Measurements from ENCODE around the gene NAV2.
A peak's percentile ranks its signal among the peaks of the same experiment; 100 is the strongest.

The NAV2 gene

GRCh38 chr11:20042811-20043341, 330.2 kb downstream of the NAV2 start:
- in situ Hi-C loops (cut with HindIII; ENCODE audit: low sequenced_read_pairs): no loop called here
- DNase-seq (ENCODE audit: low read depth, low spot score): peak; percentile 77
- no peak overlapping the region for H3K4me3 ChIP-seq (ENCODE audit: low read depth, low read length)
- TF ChIP-seq, protein P1, sequence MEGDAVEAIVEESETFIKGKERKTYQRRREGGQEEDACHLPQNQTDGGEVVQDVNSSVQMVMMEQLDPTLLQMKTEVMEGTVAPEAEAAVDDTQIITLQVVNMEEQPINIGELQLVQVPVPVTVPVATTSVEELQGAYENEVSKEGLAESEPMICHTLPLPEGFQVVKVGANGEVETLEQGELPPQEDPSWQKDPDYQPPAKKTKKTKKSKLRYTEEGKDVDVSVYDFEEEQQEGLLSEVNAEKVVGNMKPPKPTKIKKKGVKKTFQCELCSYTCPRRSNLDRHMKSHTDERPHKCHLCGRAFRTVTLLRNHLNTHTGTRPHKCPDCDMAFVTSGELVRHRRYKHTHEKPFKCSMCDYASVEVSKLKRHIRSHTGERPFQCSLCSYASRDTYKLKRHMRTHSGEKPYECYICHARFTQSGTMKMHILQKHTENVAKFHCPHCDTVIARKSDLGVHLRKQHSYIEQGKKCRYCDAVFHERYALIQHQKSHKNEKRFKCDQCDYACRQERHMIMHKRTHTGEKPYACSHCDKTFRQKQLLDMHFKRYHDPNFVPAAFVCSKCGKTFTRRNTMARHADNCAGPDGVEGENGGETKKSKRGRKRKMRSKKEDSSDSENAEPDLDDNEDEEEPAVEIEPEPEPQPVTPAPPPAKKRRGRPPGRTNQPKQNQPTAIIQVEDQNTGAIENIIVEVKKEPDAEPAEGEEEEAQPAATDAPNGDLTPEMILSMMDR (IDR thresholded peaks at IDR 0.05; ENCODE audit: low read depth, low read length): no peak

DNA sequence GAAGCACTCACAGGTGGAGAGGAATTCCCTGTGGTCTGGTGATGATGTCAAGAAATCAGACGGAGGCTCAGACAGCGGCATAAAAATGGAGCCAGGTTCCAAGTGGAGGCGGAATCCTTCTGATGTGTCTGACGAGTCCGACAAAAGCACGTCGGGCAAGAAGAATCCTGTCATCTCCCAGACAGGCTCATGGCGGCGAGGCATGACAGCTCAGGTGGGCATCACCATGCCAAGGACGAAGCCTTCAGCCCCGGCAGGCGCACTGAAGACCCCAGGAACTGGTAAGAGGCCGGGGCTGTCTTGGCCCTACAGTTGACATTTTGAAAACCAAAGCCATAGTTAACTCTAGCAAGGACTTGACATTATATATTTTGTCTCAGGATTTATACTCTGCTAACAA, 331.4 kb downstream of the NAV2 start:
- H3K4me3 ChIP-seq (ENCODE audit: low read depth, low read length): no peak overlapping the region

DNA sequence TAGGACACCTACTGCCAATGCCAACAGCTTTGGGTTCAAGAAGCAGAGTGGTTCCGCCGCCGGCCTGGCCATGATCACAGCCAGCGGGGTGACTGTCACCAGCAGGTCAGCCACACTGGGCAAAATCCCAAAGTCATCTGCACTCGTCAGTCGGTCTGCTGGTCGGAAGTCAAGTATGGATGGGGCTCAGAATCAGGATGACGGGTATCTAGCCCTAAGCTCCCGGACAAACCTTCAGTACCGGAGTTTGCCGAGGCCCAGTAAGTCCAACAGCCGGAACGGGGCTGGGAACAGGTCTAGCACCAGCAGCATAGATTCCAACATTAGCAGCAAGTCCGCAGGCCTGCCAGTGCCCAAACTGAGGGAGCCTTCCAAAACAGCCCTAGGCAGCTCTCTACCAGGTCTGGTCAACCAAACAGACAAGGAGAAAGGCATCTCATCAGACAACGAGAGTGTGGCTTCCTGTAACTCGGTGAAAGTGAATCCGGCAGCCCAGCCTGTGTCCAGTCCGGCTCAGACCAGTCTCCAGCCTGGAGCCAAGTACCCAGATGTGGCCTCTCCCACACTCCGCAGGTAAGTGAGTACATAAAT, 332.6 kb downstream of the NAV2 start:
- in situ Hi-C loops (cut with HindIII; ENCODE audit: low sequenced_read_pairs): no loop called here
- TF ChIP-seq, protein P1 (IDR thresholded peaks at IDR 0.05; ENCODE audit: low read depth, low read length): no peak
- no peak for DNase-seq (ENCODE audit: low read depth, low spot score)
- no peak overlapping the region for H3K4me3 ChIP-seq (ENCODE audit: low read depth, low read length)

More for the DNA sequence above, 331.4 kb downstream of the NAV2 start:
- TF ChIP-seq, protein P1 (IDR thresholded peaks at IDR 0.05; ENCODE audit: low read depth, low read length): no peak
- no peak for DNase-seq (ENCODE audit: low read depth, low spot score)
- in situ Hi-C loops (cut with HindIII; ENCODE audit: low sequenced_read_pairs): no loop called here

GRCh38 chr11:20046416-20046815, 333.8 kb downstream of the NAV2 start:
- in situ Hi-C loops (cut with HindIII; ENCODE audit: low sequenced_read_pairs): no loop called here
- TF ChIP-seq, protein P1 (IDR thresholded peaks at IDR 0.05; ENCODE audit: low read depth, low read length): no peak
- no peak for DNase-seq (ENCODE audit: low read depth, low spot score)
- H3K4me3 ChIP-seq (ENCODE audit: low read depth, low read length): no peak overlapping the region

GRCh38 chr11:20047006-20047768, 334.6 kb downstream of the NAV2 start:
- TF ChIP-seq, protein P1 (IDR thresholded peaks at IDR 0.05; ENCODE audit: low read depth, low read length): no peak
- no peak overlapping the region for H3K4me3 ChIP-seq (ENCODE audit: low read depth, low read length)
- in situ Hi-C loops (cut with HindIII; ENCODE audit: low sequenced_read_pairs): no loop called here
- DNase-seq (ENCODE audit: low read depth, low spot score): no peak

DNA sequence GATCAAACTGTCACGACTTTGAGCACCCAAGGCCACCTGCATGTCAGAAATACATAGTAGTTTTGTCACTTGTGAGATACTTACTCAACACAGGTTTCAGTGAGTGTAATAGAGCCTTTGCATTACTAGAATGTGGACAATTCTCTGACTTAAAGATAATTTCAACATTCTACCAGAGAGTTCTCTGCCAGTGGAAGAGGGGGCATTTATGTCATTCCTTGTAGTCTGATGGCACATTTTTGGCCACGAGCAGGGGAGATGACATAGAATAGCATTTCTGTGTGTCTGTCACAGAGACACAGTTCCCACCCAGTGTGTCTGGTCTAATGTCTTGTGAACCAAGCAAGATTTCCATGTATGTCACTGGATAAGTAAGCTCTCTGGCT, 335.1 kb downstream of the NAV2 start:
- DNase-seq (ENCODE audit: low read depth, low spot score): no peak
- H3K4me3 ChIP-seq (ENCODE audit: low read depth, low read length): no peak overlapping the region
- in situ Hi-C loops (cut with HindIII; ENCODE audit: low sequenced_read_pairs): no loop called here
- TF ChIP-seq, protein P1 (IDR thresholded peaks at IDR 0.05; ENCODE audit: low read depth, low read length): no peak
